ENCODE measurements around the gene CD248. TPM values are rescaled to one million over a fixed set of nuclear protein-coding genes. Genes with fewer than 3 reads are reported as not detected.
A peak's percentile ranks its signal among the peaks of the same experiment; 100 is the strongest.

CD248 gene
- total RNA-seq, 4 donors from 2014 or later, result 29.9 to 69.7 (median 47.3) TPM

DNA sequence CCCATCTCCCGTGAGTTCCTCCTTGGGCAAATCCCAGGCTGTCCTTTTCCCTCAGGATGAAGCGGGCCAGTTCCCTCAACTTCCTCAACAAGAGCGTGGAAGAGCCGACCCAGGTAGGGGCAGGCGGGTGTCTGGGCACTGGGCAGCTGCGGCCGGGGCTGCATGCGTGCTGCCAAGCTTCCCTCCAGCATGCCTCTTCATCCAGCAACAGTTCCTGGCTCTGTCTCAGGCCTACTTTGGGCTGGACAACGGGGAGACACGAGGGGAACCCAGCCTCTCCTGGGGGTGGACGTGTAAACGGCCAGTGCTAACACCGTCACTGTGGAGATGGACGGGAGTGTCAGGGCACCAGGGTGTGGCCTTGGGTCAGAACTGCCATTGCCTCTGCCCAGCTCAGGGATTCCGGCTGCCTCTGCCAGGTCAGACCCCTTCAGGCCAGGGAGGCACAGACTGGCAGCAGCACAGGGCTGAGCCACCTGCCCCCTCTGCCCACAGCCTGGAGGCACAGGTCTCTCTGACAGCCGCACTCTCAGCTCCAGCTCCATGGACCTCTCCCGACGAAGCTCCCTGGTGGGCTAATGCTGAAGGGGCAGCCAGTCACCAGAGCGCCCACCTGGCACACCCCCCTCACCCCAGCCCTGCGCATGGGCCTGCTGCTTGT, 50.3 kb downstream of the CD248 start:
- Histone ChIP-seq H3K4me1 (peaks cover 0 to 35% (median 15%) of the 10 kb centered on the region in 4 donors), H3K36me3 (peaks cover 0 to 52% (median 0%) of the 10 kb centered on the region in 3 donors), H3K4me3 (peak overlapping the region; percentile 67 to 90 (median 76)), H3K9me3 (no peaks in the 10 kb centered on the region), H3K27me3 (no peaks in the 10 kb centered on the region), H3K27ac (peak overlapping the region; percentile 87 to 99 (median 95))
- DNase-seq (ENCODE audit: low spot score in 2 of 2), result no peak
- TF ChIP-seq, protein P1, sequence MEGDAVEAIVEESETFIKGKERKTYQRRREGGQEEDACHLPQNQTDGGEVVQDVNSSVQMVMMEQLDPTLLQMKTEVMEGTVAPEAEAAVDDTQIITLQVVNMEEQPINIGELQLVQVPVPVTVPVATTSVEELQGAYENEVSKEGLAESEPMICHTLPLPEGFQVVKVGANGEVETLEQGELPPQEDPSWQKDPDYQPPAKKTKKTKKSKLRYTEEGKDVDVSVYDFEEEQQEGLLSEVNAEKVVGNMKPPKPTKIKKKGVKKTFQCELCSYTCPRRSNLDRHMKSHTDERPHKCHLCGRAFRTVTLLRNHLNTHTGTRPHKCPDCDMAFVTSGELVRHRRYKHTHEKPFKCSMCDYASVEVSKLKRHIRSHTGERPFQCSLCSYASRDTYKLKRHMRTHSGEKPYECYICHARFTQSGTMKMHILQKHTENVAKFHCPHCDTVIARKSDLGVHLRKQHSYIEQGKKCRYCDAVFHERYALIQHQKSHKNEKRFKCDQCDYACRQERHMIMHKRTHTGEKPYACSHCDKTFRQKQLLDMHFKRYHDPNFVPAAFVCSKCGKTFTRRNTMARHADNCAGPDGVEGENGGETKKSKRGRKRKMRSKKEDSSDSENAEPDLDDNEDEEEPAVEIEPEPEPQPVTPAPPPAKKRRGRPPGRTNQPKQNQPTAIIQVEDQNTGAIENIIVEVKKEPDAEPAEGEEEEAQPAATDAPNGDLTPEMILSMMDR (IDR thresholded peaks at IDR 0.05), result no peak
- TF ChIP-seq EP300 (IDR thresholded peaks at IDR 0.05) (no peak), POLR2A (IDR thresholded peaks at IDR 0.05) (no peak)
- WGBS, 2 donors, result 74 to 75% methylated on average over 18 to 20 of the region's 20 CpGs

DNA sequence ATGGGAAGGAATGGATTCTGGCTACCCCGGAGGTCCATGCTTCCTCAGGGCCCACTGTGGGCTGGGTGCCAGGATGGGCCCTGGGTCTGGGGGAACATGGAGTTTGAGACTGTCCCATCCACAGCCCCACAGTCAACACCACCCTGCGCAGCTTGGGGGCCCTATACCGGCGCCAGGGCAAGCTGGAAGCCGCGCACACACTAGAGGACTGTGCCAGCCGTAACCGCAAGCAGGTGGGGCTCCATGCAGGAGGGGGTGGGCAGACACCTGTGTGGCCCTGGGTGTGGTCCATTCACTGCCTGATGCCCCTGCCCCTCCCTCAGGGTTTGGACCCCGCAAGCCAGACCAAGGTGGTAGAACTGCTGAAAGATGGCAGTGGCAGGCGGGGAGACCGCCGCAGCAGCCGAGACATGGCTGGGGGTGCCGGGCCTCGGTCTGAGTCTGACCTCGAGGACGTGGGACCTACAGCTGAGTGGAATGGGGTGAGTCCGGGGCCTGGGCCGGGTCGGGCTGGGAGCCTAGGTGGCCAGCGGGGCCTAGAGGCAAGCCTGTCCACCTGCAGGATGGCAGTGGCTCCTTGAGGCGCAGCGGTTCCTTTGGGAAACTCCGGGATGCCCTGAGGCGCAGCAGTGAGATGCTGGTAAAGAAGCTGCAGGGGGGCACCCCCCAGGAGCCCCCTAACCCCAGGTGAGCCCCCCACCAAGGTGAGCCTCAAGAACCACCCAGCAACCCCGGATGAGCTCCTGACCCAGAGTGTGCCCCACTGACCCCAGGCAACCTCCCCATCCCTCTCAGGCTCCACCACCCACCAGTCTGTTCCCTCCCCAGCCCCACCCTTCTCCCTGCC, 51.1 kb downstream of the CD248 start:
- H3K36me3 ChIP-seq, result peaks cover 0 to 58% (median 0%) of the 10 kb centered on the region in 3 donors
- H3K4me1 ChIP-seq, result peaks cover 0 to 30% (median 15%) of the 10 kb centered on the region in 4 donors
- H3K4me3 ChIP-seq, result no peak overlapping the region
- no peak for TF ChIP-seq EP300 (IDR thresholded peaks at IDR 0.05)
- no peak for TF ChIP-seq POLR2A (IDR thresholded peaks at IDR 0.05)
- no peaks in the 10 kb centered on the region for H3K27me3 ChIP-seq
- no peaks in the 10 kb centered on the region for H3K9me3 ChIP-seq
- 90 to 93% methylated on average over 23 to 25 of the region's 26 CpGs for WGBS, 2 donors
- H3K27ac ChIP-seq, result peak overlapping the region in 2 of 4 donors; percentile 98 to 99
- DNase-seq (ENCODE audit: low spot score in 2 of 2), result no peak

DNA sequence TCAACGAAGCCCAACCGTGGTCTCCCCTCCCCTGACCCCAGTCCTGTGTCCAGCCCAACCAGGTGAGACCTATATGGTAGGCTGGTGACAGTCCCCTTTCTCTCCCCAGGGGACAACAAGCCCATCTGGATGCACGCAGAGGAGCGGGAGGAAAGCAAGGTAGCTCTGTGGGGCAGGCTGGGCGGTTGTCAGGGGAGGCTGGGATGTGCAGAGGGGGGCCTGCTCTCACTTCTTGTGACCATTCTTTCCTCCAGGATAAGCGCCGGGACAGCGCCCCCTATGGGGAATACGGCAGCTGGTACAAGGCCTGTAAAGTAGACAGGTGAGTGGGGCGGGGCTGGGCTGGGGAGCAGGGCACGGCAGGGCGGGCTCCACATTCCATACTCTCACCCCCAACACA, 51.9 kb downstream of the CD248 start:
- Histone ChIP-seq H3K4me1 (peaks cover 0 to 21% (median 10%) of the 10 kb centered on the region in 4 donors), H3K4me3 (no peak overlapping the region), H3K27ac (no peak overlapping the region), H3K27me3 (no peaks in the 10 kb centered on the region), H3K36me3 (peaks cover 0 to 64% (median 0%) of the 10 kb centered on the region in 3 donors), H3K9me3 (no peaks in the 10 kb centered on the region)
- DNase-seq (ENCODE audit: low spot score in 2 of 2), result no peak
- TF ChIP-seq POLR2A (IDR thresholded peaks at IDR 0.05) (no peak), EP300 (IDR thresholded peaks at IDR 0.05) (no peak)
- TF ChIP-seq, protein P1 (IDR thresholded peaks at IDR 0.05), result peak in 1 of 5 experiments; percentile 15
- WGBS, 2 donors, result 67 to 83% methylated on average over 12 of the region's 12 CpGs

Other genes starting within 250 kb of the CD248 start
- gene PACS1, start 246.8 kb downstream of the CD248 start, total RNA-seq, result 10 to 100 TPM; 32.0 to 62.7 (median 51.8) TPM
- gene KLC2, start 59.3 kb downstream of the CD248 start, total RNA-seq, result 10 to 100 TPM; 14.9 to 32.7 (median 23.9) TPM
- 100 to 1,000 TPM in 2 of 4 donors, 10 to 100 TPM in 2; 76.3 to 144 (median 96.8) TPM for gene RAB1B, start 48.4 kb downstream of the CD248 start, total RNA-seq
- gene CNIH2, start 38.9 kb downstream of the CD248 start, total RNA-seq, result not detected
- gene YIF1A, start 27.9 kb downstream of the CD248 start, total RNA-seq, result 100 to 1,000 TPM in 2 of 4 donors, 10 to 100 TPM in 2; 76.0 to 143 (median 90.6) TPM
- gene TMEM151A, start 25.1 kb downstream of the CD248 start, total RNA-seq, result not detected
- gene RIN1, start 19.4 kb upstream of the CD248 start, total RNA-seq, result 10 to 100 TPM in 1 of 4 donors, 1 to 10 TPM in 3; 2.4 to 14.1 (median 4.1) TPM
- 10 to 100 TPM; 27.2 to 44.7 (median 34.8) TPM for gene BRMS1, start 28.1 kb upstream of the CD248 start, total RNA-seq
- 100 to 1,000 TPM in 1 of 4 donors, 10 to 100 TPM in 3; 53.4 to 105 (median 97.6) TPM for gene B4GAT1, start 30.6 kb upstream of the CD248 start, total RNA-seq
- gene SLC29A2, start 54.7 kb upstream of the CD248 start, total RNA-seq, result 1 to 10 TPM; 1.5 to 5.4 (median 2.4) TPM
- gene NPAS4, start 104.0 kb upstream of the CD248 start, total RNA-seq, result under 1 TPM in 1 of 4 donors, not detected in 3; 0.42 TPM
- gene MRPL11, start 121.8 kb upstream of the CD248 start, total RNA-seq, result 10 to 100 TPM; 42.9 to 63.8 (median 53.9) TPM
- 10 to 100 TPM; 14.4 to 26.4 (median 20.4) TPM for gene PELI3, start 149.9 kb upstream of the CD248 start, total RNA-seq
- gene DPP3, start 163.4 kb upstream of the CD248 start, total RNA-seq, result 10 to 100 TPM; 12.2 to 41.8 (median 25.0) TPM
- gene BBS1, start 193.6 kb upstream of the CD248 start, total RNA-seq, result 100 to 1,000 TPM in 2 of 4 donors, 10 to 100 TPM in 2; 66.1 to 161 (median 104) TPM
- 10 to 100 TPM; 15.3 to 17.7 (median 16.6) TPM for gene ZDHHC24, start 229.0 kb upstream of the CD248 start, total RNA-seq
- gene ACTN3, start 229.9 kb upstream of the CD248 start, total RNA-seq, result under 1 TPM in 1 of 4 donors, not detected in 3; 0.21 TPM